ENCODE results near the gene KIF5C.

GRCh38 chr2:149021271-149021719 lies 146.3 kb downstream of the KIF5C start:
- TF ChIP-seq, protein P1, sequence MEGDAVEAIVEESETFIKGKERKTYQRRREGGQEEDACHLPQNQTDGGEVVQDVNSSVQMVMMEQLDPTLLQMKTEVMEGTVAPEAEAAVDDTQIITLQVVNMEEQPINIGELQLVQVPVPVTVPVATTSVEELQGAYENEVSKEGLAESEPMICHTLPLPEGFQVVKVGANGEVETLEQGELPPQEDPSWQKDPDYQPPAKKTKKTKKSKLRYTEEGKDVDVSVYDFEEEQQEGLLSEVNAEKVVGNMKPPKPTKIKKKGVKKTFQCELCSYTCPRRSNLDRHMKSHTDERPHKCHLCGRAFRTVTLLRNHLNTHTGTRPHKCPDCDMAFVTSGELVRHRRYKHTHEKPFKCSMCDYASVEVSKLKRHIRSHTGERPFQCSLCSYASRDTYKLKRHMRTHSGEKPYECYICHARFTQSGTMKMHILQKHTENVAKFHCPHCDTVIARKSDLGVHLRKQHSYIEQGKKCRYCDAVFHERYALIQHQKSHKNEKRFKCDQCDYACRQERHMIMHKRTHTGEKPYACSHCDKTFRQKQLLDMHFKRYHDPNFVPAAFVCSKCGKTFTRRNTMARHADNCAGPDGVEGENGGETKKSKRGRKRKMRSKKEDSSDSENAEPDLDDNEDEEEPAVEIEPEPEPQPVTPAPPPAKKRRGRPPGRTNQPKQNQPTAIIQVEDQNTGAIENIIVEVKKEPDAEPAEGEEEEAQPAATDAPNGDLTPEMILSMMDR (IDR thresholded peaks at IDR 0.05): no peak
- TF ChIP-seq EZH2 (IDR thresholded peaks at IDR 0.05; ENCODE audit: borderline replicate concordance, insufficient read depth, low read depth, low read length, poor library complexity, severe bottlenecking): no peak

All from B cell (primary cell).